ENCODE results near the gene LUM.

DNA sequence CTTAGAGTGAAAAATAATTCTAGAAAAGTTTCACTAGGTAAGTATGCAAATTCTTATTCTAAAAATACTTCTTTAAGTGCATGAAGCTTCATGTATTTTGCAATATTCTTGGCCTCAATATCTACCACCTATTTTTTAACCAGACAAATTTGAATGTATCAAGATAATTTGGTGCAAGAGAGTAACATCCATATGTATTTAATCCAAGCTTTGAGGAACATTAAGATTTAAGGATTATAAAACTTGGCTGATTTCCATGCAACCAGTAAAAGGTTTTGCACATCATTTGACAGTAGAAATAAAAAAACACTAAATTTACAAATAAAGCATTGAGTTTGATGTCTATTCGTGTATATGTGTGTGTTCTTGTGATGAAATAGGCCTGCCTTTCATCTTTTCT is 7.7 kb downstream of the LUM start:
- TF ChIP-seq RFX5 (IDR thresholded peaks at IDR 0.05) (no peak), ZC3H11A (IDR thresholded peaks at IDR 0.05) (no peak), EHMT2 (IDR thresholded peaks at IDR 0.05; ENCODE audit: low read depth) (no peak), KDM5A (IDR thresholded peaks at IDR 0.05) (no peak), HES2 (IDR thresholded peaks at IDR 0.05) (no peak), EP300 (IDR thresholded peaks at IDR 0.05) (no peak), ELK1 (IDR thresholded peaks at IDR 0.05; ENCODE audit: low read depth, low read length) (no peak)
- TF ChIP-seq, protein P1, sequence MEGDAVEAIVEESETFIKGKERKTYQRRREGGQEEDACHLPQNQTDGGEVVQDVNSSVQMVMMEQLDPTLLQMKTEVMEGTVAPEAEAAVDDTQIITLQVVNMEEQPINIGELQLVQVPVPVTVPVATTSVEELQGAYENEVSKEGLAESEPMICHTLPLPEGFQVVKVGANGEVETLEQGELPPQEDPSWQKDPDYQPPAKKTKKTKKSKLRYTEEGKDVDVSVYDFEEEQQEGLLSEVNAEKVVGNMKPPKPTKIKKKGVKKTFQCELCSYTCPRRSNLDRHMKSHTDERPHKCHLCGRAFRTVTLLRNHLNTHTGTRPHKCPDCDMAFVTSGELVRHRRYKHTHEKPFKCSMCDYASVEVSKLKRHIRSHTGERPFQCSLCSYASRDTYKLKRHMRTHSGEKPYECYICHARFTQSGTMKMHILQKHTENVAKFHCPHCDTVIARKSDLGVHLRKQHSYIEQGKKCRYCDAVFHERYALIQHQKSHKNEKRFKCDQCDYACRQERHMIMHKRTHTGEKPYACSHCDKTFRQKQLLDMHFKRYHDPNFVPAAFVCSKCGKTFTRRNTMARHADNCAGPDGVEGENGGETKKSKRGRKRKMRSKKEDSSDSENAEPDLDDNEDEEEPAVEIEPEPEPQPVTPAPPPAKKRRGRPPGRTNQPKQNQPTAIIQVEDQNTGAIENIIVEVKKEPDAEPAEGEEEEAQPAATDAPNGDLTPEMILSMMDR (IDR thresholded peaks at IDR 0.05): no peak
